Heart left ventricle (tissue), 13 donors: ENCODE data around the gene KCNMA1.

Experiments used
- CTCF ChIP-seq, 12 donors: fragments of 200-600 bp; sonication (generic) in 4 of 12; IDR thresholded peaks; one replicate each; pipeline versions ENCODE4 v1.5.0 to v1.8.0; 2018 to 2022; ENCODE audit warnings: antibody characterized with exemption in 12 of 12, mild to moderate bottlenecking in 5 of 12
- POLR2A ChIP-seq, 2 donors: fragments of 450-650 bp; IDR thresholded peaks; one replicate each; pipeline ENCODE4 v1.6.1; 2017; ENCODE audit warnings: antibody characterized with exemption in 2 of 2, mild to moderate bottlenecking in 2 of 2, moderate library complexity in 2 of 2
- donor health status: ischemic (EF 13 %, LVEDD 7.1; RV severe dilation, severe dysfunction).
- donor health status: DM: no; HTN: yes; CAD: no.
- donor health status: DM: no; HTN: no; CAD: no.
- donor health status: ischemic (EF 25% LVEDD 6.9; RV normal size, moderate dysfunction).
- donor health status: ischemic (EF 25% LVEDD 5.7; RV mildly dilated, moderate dysfunction).
- donor health status: ischemic (EF 35%, LVEDD 5.7; RV mildly dilated, moderate dysfunction).
- donor health status: nonischemic (EF 11% LVEDD 7.7; RV severe dilation, severe dysfunction).
- donor health status: DM: yes; HTN: yes; CAD: no.
- donor health status: PGD.
- donor health status: ischemic (EF 29% LVEDD 5.4; RV normal size, mild dysfunction).
- donor health status: nonischemic (EF 23%, LVEDD 6.1; RV moderate dilation, normal function).

GRCh38 chr10:77494327-77494726, 143.3 kb downstream of the KCNMA1 start:
- TF ChIP-seq CTCF (IDR thresholded peaks at IDR 0.05) (peak in 8 of 12 donors; percentile 10 to 43 (median 18)), POLR2A (IDR thresholded peaks at IDR 0.05) (no peak)
